GM18499 (cell line): ENCODE results near the gene CAMK4.

Source experiments
- ATAC-seq: cut with Tn5 transposase; IDR thresholded peaks from one replicate; pipeline ENCODE4 v1.9.1; 2021; ENCODE audit warnings: moderate number of reproducible peaks; ENCODE audit not compliant: insufficient read depth, unreplicated experiment

The CAMK4 gene

DNA sequence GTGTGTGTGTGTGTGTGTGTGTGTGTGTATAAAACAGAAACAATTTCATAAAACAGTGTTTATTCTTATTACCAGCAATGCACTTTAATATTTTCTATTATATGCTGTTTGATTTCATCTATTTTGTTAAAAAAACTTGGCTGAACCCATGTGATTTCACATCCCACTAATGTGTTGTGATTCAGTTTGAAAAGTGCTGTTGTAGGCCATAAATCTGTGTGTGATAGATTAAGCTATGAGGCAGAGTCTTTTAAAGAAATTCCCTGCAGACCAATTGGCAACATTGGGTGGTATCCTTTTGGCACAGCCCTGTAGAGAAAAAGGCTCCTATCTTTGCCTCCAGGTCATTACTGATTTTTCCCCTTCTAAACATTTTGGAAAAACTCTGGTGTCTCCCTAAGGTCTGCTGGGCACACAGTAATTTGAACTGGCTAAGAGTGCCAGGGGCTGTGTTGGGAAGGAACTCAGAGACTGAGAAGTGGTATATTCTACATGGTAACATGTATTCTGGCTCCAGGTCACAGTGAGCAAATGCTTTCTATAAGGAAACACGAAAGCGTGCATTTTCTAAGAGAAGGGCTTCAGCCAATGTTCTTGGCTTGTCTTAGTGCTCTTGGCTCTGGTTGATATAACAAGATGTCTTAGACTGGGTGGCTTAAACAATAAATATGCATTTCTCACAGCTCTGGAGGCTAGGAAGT is 4.5 kb downstream of the CAMK4 start:
- no peak for ATAC-seq

- ATAC-seq, result no peak
Measured at GRCh38 chr5:111229221-111229835, 5.1 kb downstream of the CAMK4 start.

- peak; percentile 17 for ATAC-seq
Measured at GRCh38 chr5:111229871-111230810, 6.0 kb downstream of the CAMK4 start.

DNA sequence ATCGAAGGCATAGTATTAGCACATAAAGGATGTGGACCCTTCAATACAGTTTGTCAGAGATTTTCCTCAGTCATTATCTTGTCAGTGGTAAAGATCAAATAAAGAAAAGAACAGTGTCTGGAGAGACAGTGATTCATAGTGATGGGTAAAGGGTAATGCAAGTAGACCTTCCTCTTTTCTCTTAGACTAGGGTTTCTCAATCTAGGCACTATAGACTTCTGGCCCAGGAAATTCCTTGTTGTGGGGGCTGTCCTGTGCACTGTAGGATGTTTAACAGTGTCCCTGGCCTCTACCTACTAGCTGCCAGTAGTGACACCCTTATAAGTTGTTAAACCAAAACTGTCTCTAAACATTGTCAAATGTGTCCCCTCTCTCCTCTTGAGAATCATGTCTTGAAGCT is 6.9 kb downstream of the CAMK4 start:
- ATAC-seq, result no peak

DNA sequence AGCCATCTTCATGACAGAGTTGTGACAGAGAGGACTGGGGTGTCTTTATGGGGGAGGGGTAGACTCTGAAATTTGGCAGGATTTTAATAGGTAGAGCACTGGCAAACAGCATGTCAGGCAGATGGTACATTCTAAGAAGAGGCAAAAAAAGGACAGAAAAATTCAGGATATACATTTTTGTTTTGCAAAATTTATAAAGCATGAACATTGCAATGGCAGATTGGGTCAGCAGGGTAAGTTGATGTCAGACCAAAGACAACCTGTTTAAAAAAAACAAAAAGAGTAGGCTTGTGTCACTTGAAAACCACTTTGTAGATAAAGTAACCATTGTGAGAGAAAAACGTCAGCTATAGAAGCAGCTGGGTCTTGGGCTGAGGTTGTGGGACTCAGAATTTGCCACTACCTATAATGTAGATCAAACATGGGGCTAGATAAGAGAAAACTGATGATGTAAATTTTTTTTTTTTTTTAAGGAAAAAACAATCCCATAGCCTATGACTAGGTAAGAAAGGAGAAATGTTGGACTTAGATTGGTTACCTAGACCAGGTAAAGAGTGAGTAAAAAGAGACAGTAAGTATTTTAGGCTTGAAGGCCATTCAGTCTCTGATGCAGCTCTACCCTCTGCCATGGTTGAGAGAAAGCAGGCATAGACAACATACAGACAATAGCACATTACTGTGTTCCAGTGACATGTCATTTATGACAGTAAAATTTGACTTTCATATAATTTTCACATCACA is 8.3 kb downstream of the CAMK4 start:
- no peak for ATAC-seq

GRCh38 chr5:111233052-111233374 is 8.8 kb downstream of the CAMK4 start:
- ATAC-seq, result no peak

GRCh38 chr5:111234125-111234524 is 9.9 kb downstream of the CAMK4 start:
- ATAC-seq, result peak; percentile 27

DNA sequence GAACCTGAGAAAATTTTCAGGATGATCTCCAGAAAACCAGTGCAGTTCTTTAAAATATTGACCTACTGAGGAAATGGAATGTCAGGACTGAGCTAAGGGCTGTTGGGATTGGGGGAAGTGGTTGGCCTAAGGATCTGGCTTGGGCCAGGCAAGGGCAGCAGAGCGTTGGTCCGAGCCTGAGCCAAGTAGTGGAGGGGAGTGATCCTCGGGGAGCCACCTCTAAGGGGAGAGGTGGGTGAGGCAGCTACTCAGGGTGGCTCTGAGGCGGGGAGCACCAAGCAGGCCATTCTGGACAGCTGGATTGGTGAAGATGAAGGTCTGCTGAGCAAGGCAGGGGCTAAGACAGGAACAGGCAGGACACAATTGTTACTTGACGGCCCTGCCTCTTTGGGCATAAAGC is 11.5 kb downstream of the CAMK4 start:
- ATAC-seq, result no peak

- ATAC-seq, result no peak
Measured at GRCh38 chr5:111236348-111236747, 12.2 kb downstream of the CAMK4 start.

DNA sequence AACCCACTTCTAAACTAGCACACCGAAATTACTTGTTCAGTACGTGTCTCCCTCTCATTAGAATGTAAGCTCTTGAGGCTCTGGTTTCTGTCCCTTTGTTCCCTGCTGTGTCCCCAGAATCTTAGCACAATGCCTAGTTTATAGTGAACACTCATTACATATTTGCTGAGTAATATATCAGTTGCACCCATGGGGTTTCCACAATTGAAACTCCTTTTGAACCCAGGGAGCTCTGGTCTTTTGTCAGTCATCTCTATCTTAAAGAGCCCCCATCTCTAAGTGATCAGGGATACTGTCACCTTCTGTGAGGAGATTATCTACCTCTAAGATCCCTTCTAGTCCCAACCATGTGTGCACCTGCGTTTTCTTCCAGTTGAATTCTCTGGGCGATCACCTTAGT is 12.8 kb downstream of the CAMK4 start:
- no peak for ATAC-seq

DNA sequence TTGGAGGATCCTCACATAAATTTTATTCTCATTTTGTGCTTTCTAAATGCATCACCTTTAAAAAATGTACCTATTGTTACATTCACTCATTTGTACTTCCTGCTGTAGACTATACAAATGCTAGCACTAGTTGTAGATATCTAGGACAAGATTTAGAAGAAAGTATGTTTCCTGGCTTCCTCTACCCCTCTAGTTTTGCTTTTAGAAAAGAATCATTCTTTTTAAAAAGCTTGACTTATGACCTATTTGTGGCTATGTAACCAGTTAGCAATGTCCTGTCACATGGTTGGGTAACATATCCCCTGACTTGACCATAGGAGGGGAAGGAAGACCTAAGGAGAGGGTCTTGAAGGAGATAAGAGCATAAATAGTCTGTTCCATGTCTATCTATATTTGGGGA is 13.3 kb downstream of the CAMK4 start:
- ATAC-seq, result no peak

DNA sequence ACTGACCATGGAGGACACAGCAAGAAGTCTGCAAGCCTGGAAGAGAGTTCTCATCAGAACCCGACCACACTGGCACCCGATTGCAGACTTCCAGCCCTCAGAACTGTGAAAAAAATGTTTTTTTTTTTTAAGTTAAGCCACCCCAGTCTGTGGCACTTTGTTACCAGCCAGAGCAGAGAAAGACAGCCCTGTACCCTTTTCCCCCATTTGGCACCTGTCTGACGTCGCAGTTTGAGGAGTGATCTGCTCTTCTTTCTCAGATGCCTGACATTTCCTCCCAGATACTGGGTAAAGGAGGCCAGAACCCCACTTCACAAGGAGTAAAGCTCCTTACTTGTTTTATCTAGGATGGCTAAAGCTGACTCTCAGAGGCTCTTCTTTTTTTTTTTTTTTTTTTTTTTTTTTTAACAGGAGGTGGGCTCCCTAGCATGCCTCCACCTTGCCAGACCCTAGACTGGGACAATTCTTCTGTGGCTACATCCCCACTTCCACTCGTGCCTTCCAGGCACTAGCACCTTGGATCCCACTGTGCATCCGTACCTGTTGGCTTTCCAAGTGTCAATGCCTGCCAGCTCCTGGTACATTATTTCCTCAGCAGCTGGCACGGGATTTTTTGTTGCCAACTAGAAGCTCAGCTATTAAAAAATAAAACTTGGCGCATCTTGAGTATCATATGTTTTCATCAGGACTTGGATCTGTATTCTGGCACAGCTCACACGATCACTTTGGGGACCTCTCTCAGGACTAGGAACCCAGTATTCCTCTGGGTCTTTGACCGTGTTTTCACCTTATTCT is 14.4 kb downstream of the CAMK4 start:
- ATAC-seq, result no peak

GRCh38 chr5:111241696-111242095 is 17.5 kb downstream of the CAMK4 start:
- ATAC-seq, result no peak

- ATAC-seq, result no peak
Measured at GRCh38 chr5:111242606-111243005, 18.4 kb downstream of the CAMK4 start.

DNA sequence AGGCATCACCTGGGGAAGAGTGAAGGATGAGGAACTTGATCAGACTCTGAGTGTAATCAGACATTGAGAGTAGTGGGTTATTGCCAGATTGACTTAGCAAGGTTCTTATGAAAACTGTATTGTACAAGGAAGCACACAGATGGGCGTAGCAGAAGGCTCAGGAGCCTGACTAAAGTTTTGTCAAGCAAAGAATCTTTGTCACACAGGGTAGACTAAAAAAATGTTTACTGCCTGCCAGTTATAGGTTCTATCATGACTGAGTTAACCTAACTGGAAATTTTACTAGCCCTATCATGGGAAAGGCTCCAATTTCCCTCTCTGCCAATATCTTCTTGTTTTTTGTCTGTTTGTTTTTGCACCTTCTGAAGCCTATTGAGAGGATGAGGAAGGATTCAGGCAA is 19.1 kb downstream of the CAMK4 start:
- ATAC-seq, result no peak

DNA sequence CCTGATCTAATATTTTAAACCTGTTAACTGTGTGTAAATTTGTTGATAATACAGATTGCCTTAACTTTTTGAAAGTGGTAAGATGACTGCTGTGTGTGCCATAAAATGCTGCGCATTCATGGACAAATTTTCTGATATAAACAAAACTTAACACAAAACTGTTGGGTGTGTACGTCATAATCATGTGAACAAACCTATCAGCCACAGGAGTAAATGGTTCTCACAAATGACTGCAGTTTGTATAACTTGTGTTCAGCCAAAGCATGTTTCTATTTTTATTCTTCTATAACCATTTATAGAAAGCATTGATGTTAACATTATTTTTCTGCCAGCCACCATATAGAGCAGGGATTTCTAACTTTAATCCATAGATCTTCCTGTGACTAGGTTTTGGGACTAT is 21.5 kb downstream of the CAMK4 start:
- no peak for ATAC-seq

- no peak for ATAC-seq
Measured at GRCh38 chr5:111246459-111246858, 22.3 kb downstream of the CAMK4 start.

DNA sequence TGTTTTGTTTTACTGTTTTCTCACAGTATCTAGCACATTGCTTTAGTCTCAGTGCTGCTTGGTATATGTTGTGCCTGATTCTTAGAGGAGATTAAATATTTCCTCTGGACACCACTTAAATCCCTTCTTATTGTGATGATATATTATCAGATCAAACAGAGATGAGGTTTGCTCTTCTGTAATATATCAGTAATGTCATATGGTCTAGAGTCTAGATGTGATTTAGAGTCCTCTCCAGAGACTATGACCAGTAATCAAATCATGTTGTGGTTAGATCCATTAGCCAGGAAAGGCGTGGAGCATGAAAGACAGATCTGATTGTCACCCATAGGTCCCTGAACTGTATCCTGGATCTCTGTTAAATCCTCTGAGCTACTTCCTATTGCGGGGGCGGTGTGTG is 24.4 kb downstream of the CAMK4 start:
- ATAC-seq, result no peak

GRCh38 chr5:111251921-111252320 is 27.7 kb downstream of the CAMK4 start:
- no peak for ATAC-seq
